Neural progenitor cell (in vitro differentiated cells): Measurements from ENCODE around the gene TWSG1. TPM values are rescaled to one million over a fixed set of nuclear protein-coding genes. Genes with fewer than 3 reads are reported as not detected.

Source experiments
- DNase-seq: peaks from one replicate; pipeline ENCODE4 v3.0.0-alpha.2; 2016; ENCODE audit warnings: low spot score
- H2AFZ ChIP-seq: fragments of 200-600 bp; sonication (generic); replicated peaks from 2 replicates; pipeline ENCODE4 v1.6.1; 2016; ENCODE audit warnings: antibody characterized with exemption
- H3F3A ChIP-seq: fragments of 200-600 bp; sonication (generic); 2 replicates; pipeline ENCODE4 v1.6.1; 2016; ENCODE audit warnings: antibody characterized with exemption, low read depth
- H3K27ac ChIP-seq: fragments of 200-600 bp; sonication (generic); 2 replicates; pipeline ENCODE4 v1.5.1; 2016; ENCODE audit warnings: mild to moderate bottlenecking
- H3K27me3 ChIP-seq: fragments of 200-600 bp; sonication (generic); 2 replicates; pipeline ENCODE4 v1.6.1; 2016; ENCODE audit warnings: mild to moderate bottlenecking, moderate library complexity
- H3K36me3 ChIP-seq: fragments of 200-600 bp; sonication (generic); 2 replicates; pipeline ENCODE4 v1.5.1; 2016
- H3K4me1 ChIP-seq: fragments of 200-600 bp; sonication (generic); 2 replicates; pipeline ENCODE4 v1.6.1; 2016; ENCODE audit warnings: mixed run types
- H3K4me2 ChIP-seq: fragments of 200-600 bp; sonication (generic); 2 replicates; pipeline ENCODE4 v1.6.1; 2016
- H3K4me3 ChIP-seq: fragments of 200-600 bp; sonication (generic); 2 replicates; pipeline ENCODE4 v1.5.1; 2016
- H3K79me2 ChIP-seq: fragments of 200-600 bp; sonication (generic); 2 replicates; pipeline ENCODE4 v1.6.1; 2016; ENCODE audit warnings: low read depth
- H3K9ac ChIP-seq: fragments of 200-600 bp; sonication (generic); 2 replicates; pipeline ENCODE4 v1.6.1; 2016
- H3K9me3 ChIP-seq: fragments of 200-600 bp; sonication (generic); 2 replicates; pipeline ENCODE4 v1.5.1; 2016; ENCODE audit warnings: low read depth
- H4K20me1 ChIP-seq: fragments of 200-600 bp; sonication (generic); 2 replicates; pipeline ENCODE4 v1.6.1; 2016; ENCODE audit warnings: low read depth
- H3K27ac Mint-ChIP-seq: 3 replicates; pipeline ENCODE4 v1.8.0; 2021; ENCODE audit warnings: mixed read lengths
- H3K27me3 Mint-ChIP-seq: 2 replicates; pipeline ENCODE4 v1.8.0; 2022; ENCODE audit warnings: low read depth, mild to moderate bottlenecking, inconsistent platforms, moderate library complexity, mixed read lengths; ENCODE audit not compliant: insufficient read depth
- H3K36me3 Mint-ChIP-seq: 3 replicates; pipeline ENCODE4 v1.8.0; 2021; ENCODE audit warnings: mixed read lengths
- H3K4me1 Mint-ChIP-seq: 3 replicates; pipeline ENCODE4 v1.8.0; 2021; ENCODE audit warnings: mixed read lengths
- H3K4me3 Mint-ChIP-seq: 3 replicates; pipeline ENCODE4 v1.8.0; 2021; ENCODE audit warnings: mild to moderate bottlenecking, moderate library complexity, mixed read lengths
- H3K9me3 Mint-ChIP-seq: 3 replicates; pipeline ENCODE4 v1.8.0; 2020; ENCODE audit warnings: mixed read lengths
- CTCF ChIP-seq: fragments of 200-600 bp; sonication (generic); IDR thresholded peaks from 2 replicates; pipeline ENCODE4 v1.5.1; 2017; ENCODE audit warnings: antibody characterized with exemption, mild to moderate bottlenecking
- EZH2 ChIP-seq: fragments of 200-600 bp; sonication (generic); IDR thresholded peaks from 2 replicates; pipeline ENCODE4 v1.6.1; 2017; ENCODE audit warnings: antibody characterized with exemption, mild to moderate bottlenecking, moderate library complexity
- EZH2phosphoT487 ChIP-seq: fragments of 200-600 bp; sonication (generic); IDR thresholded peaks from 2 replicates; pipeline ENCODE4 v1.6.1; 2017; ENCODE audit warnings: antibody characterized with exemption
- total RNA-seq: library from RNA; depleted of rRNA; stranded (reverse); fragments of >200 nt; gene quantifications from 2 replicates; pipeline ENCODE4 v1.2.3, GENCODE V29; 2015; ENCODE audit warnings: low replicate concordance

The TWSG1 gene
- total RNA-seq, 1 donor from 2014 or later = 87.9 TPM

- Histone ChIP-seq H3K4me1 (no peaks in the 10 kb centered on the region), H3K4me3 (no peak overlapping the region), H3K27ac (no peak overlapping the region), H2AFZ (no peak overlapping the region), H3K36me3 (no peaks in the 10 kb centered on the region), H3K4me2 (no peak overlapping the region), H3K79me2 (no peaks in the 10 kb centered on the region), H3K9ac (no peak overlapping the region), H3F3A (no peaks in the 10 kb centered on the region), H3K9me3 (peaks cover 4% of the 10 kb centered on the region), H3K27me3 (no peaks in the 10 kb centered on the region), H4K20me1 (no peaks in the 10 kb centered on the region)
- Mint-ChIP-seq H3K4me3 (no peak overlapping the region), H3K4me1 (peaks cover 5% of the 10 kb centered on the region), H3K27ac (no peak overlapping the region), H3K27me3 (peaks cover 2% of the 10 kb centered on the region), H3K9me3 (peaks cover 11% of the 10 kb centered on the region), H3K36me3 (peaks cover 8% of the 10 kb centered on the region)
- no peak for DNase-seq
- no peak for TF ChIP-seq EZH2
- TF ChIP-seq CTCF = no peak
Measured at GRCh38 chr18:9289698-9290097, 44.9 kb upstream of the TWSG1 start.

- Histone ChIP-seq H3F3A (no peaks in the 10 kb centered on the region), H3K36me3 (no peaks in the 10 kb centered on the region)
- peaks cover 11% of the 10 kb centered on the region for H3K9me3 Mint-ChIP-seq
Measured at GRCh38 chr18:9290156-9290555, 44.4 kb upstream of the TWSG1 start.

GRCh38 chr18:9292047-9292446, 42.5 kb upstream of the TWSG1 start:
- no peaks in the 10 kb centered on the region for H3K4me1 ChIP-seq
- peaks cover 4% of the 10 kb centered on the region for H3K9me3 ChIP-seq
- H3K27me3 ChIP-seq = no peaks in the 10 kb centered on the region
- H3K4me1 Mint-ChIP-seq = no peaks in the 10 kb centered on the region
- H3K27ac Mint-ChIP-seq = no peak overlapping the region
- no peak overlapping the region for H2AFZ ChIP-seq
- no peaks in the 10 kb centered on the region for H4K20me1 ChIP-seq
- peaks cover 16% of the 10 kb centered on the region for H3K9me3 Mint-ChIP-seq
- peaks cover 2% of the 10 kb centered on the region for H3K36me3 Mint-ChIP-seq
- no peak for DNase-seq
- no peak overlapping the region for H3K4me2 ChIP-seq
- H3K4me3 ChIP-seq = no peak overlapping the region
- H3K36me3 ChIP-seq = peaks cover 4% of the 10 kb centered on the region
- TF ChIP-seq EZH2 (no peak), EZH2phosphoT487 (no peak), CTCF (no peak)
- no peak overlapping the region for H3K27ac ChIP-seq
- H3K9ac ChIP-seq = no peak overlapping the region
- peaks cover 2% of the 10 kb centered on the region for H3K27me3 Mint-ChIP-seq
- no peak overlapping the region for H3K4me3 Mint-ChIP-seq
- H3K79me2 ChIP-seq = no peaks in the 10 kb centered on the region
- no peaks in the 10 kb centered on the region for H3F3A ChIP-seq

More at GRCh38 chr18:9290156-9290555, 44.4 kb upstream of the TWSG1 start:
- H3K4me3 ChIP-seq = no peak overlapping the region
- H3K4me2 ChIP-seq = no peak overlapping the region
- H3K27ac ChIP-seq = no peak overlapping the region
- H3K79me2 ChIP-seq = no peaks in the 10 kb centered on the region
- H3K9ac ChIP-seq = no peak overlapping the region
- peaks cover 2% of the 10 kb centered on the region for H3K27me3 Mint-ChIP-seq
- DNase-seq = no peak
- TF ChIP-seq EZH2phosphoT487 (no peak), CTCF (no peak), EZH2 (no peak)
- no peak overlapping the region for H2AFZ ChIP-seq
- H3K36me3 Mint-ChIP-seq = peaks cover 8% of the 10 kb centered on the region
- peaks cover 5% of the 10 kb centered on the region for H3K4me1 Mint-ChIP-seq
- peaks cover 4% of the 10 kb centered on the region for H3K9me3 ChIP-seq
- H3K27me3 ChIP-seq = no peaks in the 10 kb centered on the region
- no peaks in the 10 kb centered on the region for H3K4me1 ChIP-seq
- H3K27ac Mint-ChIP-seq = no peak overlapping the region
- no peaks in the 10 kb centered on the region for H4K20me1 ChIP-seq
- H3K4me3 Mint-ChIP-seq = no peak overlapping the region
